ENCODE results near the gene MGAT3.
A peak's percentile ranks its signal among the peaks of the same experiment; 100 is the strongest.
"Not testable (repeated sequence)": the region's sequence is repeated elsewhere in the genome, so short reads cannot be mapped to it uniquely, and the experiment has no call there.

Gene MGAT3

GRCh38 chr22:39492186-39492585 is 35.4 kb downstream of the MGAT3 start:
- DNase-seq, result no peak

- peak in 1 of 2 donors; percentile 18 for DNase-seq
Measured at GRCh38 chr22:39493759-39494158, 36.9 kb downstream of the MGAT3 start.

GRCh38 chr22:39494471-39495120 is 37.8 kb downstream of the MGAT3 start:
- peak; percentile 77 to 90 for DNase-seq

- DNase-seq, result peak; percentile 82 to 85
Measured at GRCh38 chr22:39496131-39496838, 39.5 kb downstream of the MGAT3 start.

GRCh38 chr22:39497429-39497828 is 40.6 kb downstream of the MGAT3 start:
- no peak for DNase-seq

GRCh38 chr22:39498368-39498767 is 41.6 kb downstream of the MGAT3 start:
- no peak for DNase-seq

- no peak for DNase-seq
Measured at GRCh38 chr22:39498802-39499201, 42.0 kb downstream of the MGAT3 start.

- no peak for DNase-seq
Measured at GRCh38 chr22:39500101-39500500, 43.3 kb downstream of the MGAT3 start.

- no peak for DNase-seq
Measured at GRCh38 chr22:39501644-39502108, 44.9 kb downstream of the MGAT3 start.

GRCh38 chr22:39502109-39502788 is 45.4 kb downstream of the MGAT3 start, which contains the start of gene MIEF1:
Gene MIEF1 (plus strand): TSS chr22:39502290. CDS start chr22:39511295, 9,005 bp downstream.
- peak; percentile 96 to 99 for DNase-seq

GRCh38 chr22:39502789-39503409 is 46.1 kb downstream of the MGAT3 start:
- DNase-seq, result peak in 1 of 2 donors; percentile 22

GRCh38 chr22:39503630-39504029 is 46.8 kb downstream of the MGAT3 start:
- DNase-seq, result no peak

- DNase-seq, result no peak
Measured at GRCh38 chr22:39504071-39504470, 47.3 kb downstream of the MGAT3 start.

- DNase-seq, result not testable (repeated sequence)
Measured at GRCh38 chr22:39507021-39507420, 50.2 kb downstream of the MGAT3 start.

- no peak for DNase-seq
Measured at GRCh38 chr22:39508393-39508792, 51.6 kb downstream of the MGAT3 start.

- DNase-seq, result no peak
Measured at GRCh38 chr22:39510529-39511149, 53.8 kb downstream of the MGAT3 start.

GRCh38 chr22:39511226-39511625 is 54.4 kb downstream of the MGAT3 start:
- no peak for DNase-seq

- DNase-seq, result no peak
Measured at GRCh38 chr22:39512026-39512425, 55.2 kb downstream of the MGAT3 start.

GRCh38 chr22:39513791-39514190 is 57.0 kb downstream of the MGAT3 start:
- DNase-seq, result no peak

- DNase-seq, result peak; percentile 59 to 91
Measured at GRCh38 chr22:39514373-39514973, 57.7 kb downstream of the MGAT3 start.

GRCh38 chr22:39515266-39516050 is 58.6 kb downstream of the MGAT3 start:
- DNase-seq, result no peak
